ENCODE measurements around the gene CARD11.
A peak's percentile ranks its signal among the peaks of the same experiment; 100 is the strongest.

The CARD11 gene

DNA sequence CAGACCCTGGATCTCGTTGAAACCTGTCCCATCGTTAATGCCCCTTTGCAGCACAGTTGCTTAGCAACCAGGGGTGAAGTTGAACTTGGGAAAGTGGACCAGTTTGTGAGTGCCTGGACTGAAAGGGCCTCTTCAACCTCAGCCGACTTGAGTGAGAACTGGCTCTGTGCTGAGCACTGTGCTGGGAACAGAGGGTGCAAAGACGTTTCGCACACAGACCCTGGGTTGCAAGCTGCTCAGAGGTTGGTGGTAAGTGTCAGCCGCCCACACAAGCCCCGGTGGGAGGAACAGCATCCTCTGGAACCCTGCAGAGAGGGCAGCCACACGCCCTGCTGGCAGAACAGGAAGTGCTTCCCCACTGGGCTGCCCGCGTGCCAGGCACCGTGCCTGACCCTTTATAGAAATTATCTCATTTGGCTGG lies 89.2 kb downstream of the CARD11 start:
- no peak overlapping the region for H3K4me3 ChIP-seq
- no peak overlapping the region; the same call in 1 of the 2 replicates for H3K27ac ChIP-seq
- TF ChIP-seq Cebpa-rat (IDR thresholded peaks at IDR 0.05) = no peak
- no peak overlapping the region for H3K9ac ChIP-seq
- peak overlapping the region; percentile 60 for H3K4me2 ChIP-seq
- peaks cover 32% of the 10 kb centered on the region for H3K36me3 ChIP-seq
- H3K27me3 ChIP-seq = no peaks in the 10 kb centered on the region
- peaks cover 58% of the 10 kb centered on the region for H3K4me1 ChIP-seq
- peaks cover 22% of the 10 kb centered on the region; the same call in 1 of the 2 replicates for H3K9me3 ChIP-seq
- no peaks in the 10 kb centered on the region for H4K20me1 ChIP-seq

DNA sequence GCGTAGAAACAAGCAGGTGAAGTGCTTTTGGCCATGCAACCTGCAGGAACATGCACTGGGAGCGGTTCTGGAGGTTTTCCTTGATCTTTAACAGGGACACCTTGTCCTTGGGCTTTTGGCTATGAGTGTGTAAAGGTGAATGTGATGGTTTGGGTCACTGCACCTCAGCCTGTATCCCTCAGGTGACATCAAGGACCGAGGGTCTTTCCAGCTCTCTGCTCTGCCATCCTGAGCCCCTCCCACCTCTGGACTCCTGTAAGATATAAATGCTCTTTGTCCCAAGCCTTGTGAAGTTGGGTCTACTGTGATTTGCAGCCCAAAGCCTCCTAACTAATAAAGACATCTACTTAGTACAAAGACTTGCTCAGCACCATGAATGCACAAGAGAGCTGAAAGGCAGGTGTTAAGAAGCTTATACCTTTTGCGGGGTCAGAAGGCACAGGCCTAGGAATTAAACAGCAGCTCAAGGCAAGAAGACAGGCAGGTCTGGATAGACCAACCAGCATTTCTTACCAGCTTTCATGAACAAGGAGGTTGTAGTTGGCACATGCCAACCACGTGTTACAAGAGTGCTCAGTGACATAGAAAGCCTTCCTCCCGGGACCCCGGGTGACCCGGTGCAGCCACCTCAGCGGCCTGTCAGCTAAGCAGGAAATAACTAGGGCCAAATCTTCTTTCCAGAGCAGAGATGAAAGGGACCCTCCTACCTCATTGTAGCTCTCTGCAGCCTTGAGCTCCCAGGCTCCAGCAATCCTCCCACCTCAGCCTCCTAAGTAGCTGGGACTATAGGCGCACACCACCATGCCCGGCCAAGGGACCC lies 89.9 kb downstream of the CARD11 start:
- no peak overlapping the region; the same call in 1 of the 2 replicates for H3K27ac ChIP-seq
- peaks cover 35% of the 10 kb centered on the region for H3K36me3 ChIP-seq

DNA sequence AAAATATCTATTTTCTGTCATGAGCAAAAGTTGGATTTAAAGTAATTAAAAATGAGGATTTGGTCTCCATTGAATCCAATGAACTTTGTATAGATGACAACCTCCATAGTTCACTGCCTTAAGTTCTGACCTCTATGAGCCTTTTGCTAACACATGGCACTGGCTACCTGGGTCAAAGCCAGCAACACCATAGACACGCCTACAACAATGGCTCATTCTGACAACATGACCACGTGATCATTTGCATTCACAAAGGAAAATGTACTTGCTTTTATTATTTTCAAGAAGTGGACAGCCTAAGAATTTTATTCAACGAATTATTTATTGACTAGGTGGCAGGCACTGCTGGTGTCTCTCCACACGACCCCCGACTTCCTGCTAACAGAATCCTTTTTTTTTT lies 90.6 kb downstream of the CARD11 start:
- no peaks in the 10 kb centered on the region for H3K27me3 ChIP-seq
- no peaks in the 10 kb centered on the region for H4K20me1 ChIP-seq
- H3K4me1 ChIP-seq = peaks cover 46% of the 10 kb centered on the region
- no peak overlapping the region for H3K27ac ChIP-seq
- H3K4me3 ChIP-seq = no peak overlapping the region
- no peak for TF ChIP-seq Cebpa-rat (IDR thresholded peaks at IDR 0.05)
- peaks cover 24% of the 10 kb centered on the region; the same call in 1 of the 2 replicates for H3K9me3 ChIP-seq
- no peak overlapping the region for H3K4me2 ChIP-seq
- H3K9ac ChIP-seq = no peak overlapping the region
- peaks cover 30% of the 10 kb centered on the region for H3K36me3 ChIP-seq

More for the DNA sequence above, 89.9 kb downstream of the CARD11 start:
- Histone ChIP-seq H3K4me1 (peaks cover 52% of the 10 kb centered on the region), H4K20me1 (no peaks in the 10 kb centered on the region), H3K27me3 (no peaks in the 10 kb centered on the region), H3K9me3 (peaks cover 24% of the 10 kb centered on the region; the same call in 1 of the 2 replicates), H3K9ac (no peak overlapping the region), H3K4me3 (no peak overlapping the region), H3K4me2 (peak overlapping the region; percentile 60)
- no peak for TF ChIP-seq Cebpa-rat (IDR thresholded peaks at IDR 0.05)

DNA sequence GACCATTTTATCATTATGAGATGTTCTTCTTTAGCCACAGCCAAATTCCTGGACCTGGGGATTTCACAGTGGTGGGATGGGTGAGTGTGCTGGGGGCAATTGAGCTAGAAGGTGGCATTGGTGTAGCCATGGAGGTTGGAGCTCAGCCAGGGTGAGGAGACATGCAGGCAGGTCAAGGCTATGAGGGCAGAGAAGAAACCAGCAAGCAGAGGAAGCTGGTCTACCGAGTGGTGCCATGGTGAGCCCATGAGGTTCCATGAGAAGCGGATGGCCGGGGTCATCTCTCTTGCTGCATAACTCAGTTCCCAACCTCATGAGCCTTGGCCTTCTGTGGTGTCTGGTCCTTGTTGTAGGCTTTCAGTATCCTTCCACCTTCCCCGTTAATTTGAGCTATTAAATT lies 91.4 kb downstream of the CARD11 start:
- H3K36me3 ChIP-seq = peaks cover 28% of the 10 kb centered on the region
- H3K27ac ChIP-seq = no peak overlapping the region
- TF ChIP-seq Cebpa-rat (IDR thresholded peaks at IDR 0.05) = no peak
- no peak overlapping the region for H3K4me3 ChIP-seq
- no peaks in the 10 kb centered on the region for H4K20me1 ChIP-seq
- peaks cover 45% of the 10 kb centered on the region for H3K4me1 ChIP-seq
- no peak overlapping the region for H3K9ac ChIP-seq
- H3K27me3 ChIP-seq = no peaks in the 10 kb centered on the region
- H3K4me2 ChIP-seq = no peak overlapping the region
- H3K9me3 ChIP-seq = peaks cover 24% of the 10 kb centered on the region; the same call in 1 of the 2 replicates

DNA sequence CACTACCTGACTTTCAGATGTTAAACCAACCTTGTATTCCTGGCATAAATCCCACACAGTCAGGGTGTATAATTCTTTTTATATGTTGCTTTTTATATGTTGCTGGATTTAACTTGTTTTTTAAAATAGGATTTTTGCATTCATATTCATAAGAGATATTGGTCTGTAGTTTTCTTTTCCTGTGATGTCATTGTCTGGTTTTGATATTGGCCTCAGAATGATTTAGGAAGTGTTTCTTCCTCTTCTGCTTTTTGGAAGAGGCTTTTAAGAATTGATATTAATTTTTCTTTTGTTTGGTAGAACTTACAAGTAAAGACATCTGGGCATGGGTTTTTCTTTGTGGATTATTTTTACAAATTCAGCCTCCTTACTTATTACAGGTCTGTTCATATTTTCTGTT lies 93.1 kb downstream of the CARD11 start:
- peaks cover 27% of the 10 kb centered on the region for H3K4me1 ChIP-seq
- no peak overlapping the region for H3K4me3 ChIP-seq
- no peak for TF ChIP-seq Cebpa-rat (IDR thresholded peaks at IDR 0.05)
- no peak overlapping the region for H3K9ac ChIP-seq
- H3K27me3 ChIP-seq = no peaks in the 10 kb centered on the region
- H3K9me3 ChIP-seq = peaks cover 24% of the 10 kb centered on the region; the same call in 1 of the 2 replicates
- no peak overlapping the region for H3K4me2 ChIP-seq
- H3K36me3 ChIP-seq = peaks cover 35% of the 10 kb centered on the region
- no peak overlapping the region for H3K27ac ChIP-seq
- no peaks in the 10 kb centered on the region for H4K20me1 ChIP-seq

DNA sequence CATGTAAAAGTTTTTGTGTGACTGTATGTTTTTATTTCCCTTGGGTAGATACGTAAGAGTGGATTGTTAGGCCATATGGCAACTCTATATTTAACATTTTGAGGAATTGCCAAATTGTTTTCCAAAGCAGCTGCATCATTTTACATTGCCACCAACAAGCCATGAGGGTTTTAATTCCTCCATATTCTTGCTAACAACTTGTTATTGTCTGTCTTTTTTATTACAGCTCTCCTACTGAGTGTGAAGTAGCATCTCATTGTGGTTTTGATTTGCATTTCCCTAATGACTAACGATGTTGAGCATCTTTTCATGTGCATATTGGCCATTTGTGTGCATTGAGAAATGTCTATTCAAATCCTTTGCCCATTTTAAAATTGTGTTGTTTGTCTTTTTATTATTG lies 94.9 kb downstream of the CARD11 start:
- H3K4me3 ChIP-seq = no peak overlapping the region
- H3K9me3 ChIP-seq = peaks cover 36% of the 10 kb centered on the region
- no peak for TF ChIP-seq Cebpa-rat (IDR thresholded peaks at IDR 0.05)
- H3K4me2 ChIP-seq = no peak overlapping the region
- peaks cover 15% of the 10 kb centered on the region for H3K4me1 ChIP-seq
- H3K36me3 ChIP-seq = peaks cover 53% of the 10 kb centered on the region
- H3K27me3 ChIP-seq = no peaks in the 10 kb centered on the region
- H3K9ac ChIP-seq = no peak overlapping the region
- no peaks in the 10 kb centered on the region for H4K20me1 ChIP-seq
- no peak overlapping the region for H3K27ac ChIP-seq

DNA sequence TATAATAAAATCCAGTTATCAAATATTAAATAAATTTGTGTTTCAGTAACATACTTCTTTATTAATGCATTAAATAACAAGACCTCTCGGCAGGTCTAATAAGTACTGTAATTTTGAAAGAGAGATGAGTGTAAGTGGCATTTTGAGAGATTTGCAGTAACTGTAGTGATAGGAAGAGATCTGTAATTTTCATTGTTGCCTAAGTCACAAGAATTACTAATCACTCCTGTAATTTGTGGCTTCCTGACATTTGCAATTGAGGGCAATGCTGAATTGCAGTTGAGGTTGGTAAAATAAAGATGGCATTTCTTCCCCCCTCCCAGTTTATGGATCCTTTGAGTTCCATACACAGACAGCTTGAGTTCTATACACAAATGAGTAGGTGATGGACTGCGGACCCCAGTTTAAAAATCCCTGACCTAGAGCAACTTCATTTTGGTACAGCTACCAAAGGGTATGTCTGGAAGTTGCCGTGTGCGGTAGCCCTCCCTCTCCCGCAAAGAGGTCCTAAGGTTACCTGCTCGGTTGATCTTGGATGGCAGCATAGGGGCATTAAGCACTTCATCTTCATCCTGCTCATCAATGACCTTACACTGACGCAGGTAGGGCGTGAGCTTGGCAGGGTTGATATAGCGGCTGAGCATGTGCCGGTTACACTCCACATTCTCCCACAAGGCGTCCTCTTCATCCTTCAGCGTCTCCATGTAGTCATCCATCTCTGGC lies 96.4 kb downstream of the CARD11 start:
- H3K4me1 ChIP-seq = peaks cover 10% of the 10 kb centered on the region; the same call in 1 of the 2 replicates
- H3K9ac ChIP-seq = no peak overlapping the region
- TF ChIP-seq Cebpa-rat (IDR thresholded peaks at IDR 0.05) = no peak
- H3K4me2 ChIP-seq = no peak overlapping the region
- H3K27ac ChIP-seq = no peak overlapping the region
- H3K27me3 ChIP-seq = no peaks in the 10 kb centered on the region
- H3K9me3 ChIP-seq = peaks cover 34% of the 10 kb centered on the region
- H3K36me3 ChIP-seq = peaks cover 53% of the 10 kb centered on the region
- no peaks in the 10 kb centered on the region for H4K20me1 ChIP-seq
- no peak overlapping the region for H3K4me3 ChIP-seq

DNA sequence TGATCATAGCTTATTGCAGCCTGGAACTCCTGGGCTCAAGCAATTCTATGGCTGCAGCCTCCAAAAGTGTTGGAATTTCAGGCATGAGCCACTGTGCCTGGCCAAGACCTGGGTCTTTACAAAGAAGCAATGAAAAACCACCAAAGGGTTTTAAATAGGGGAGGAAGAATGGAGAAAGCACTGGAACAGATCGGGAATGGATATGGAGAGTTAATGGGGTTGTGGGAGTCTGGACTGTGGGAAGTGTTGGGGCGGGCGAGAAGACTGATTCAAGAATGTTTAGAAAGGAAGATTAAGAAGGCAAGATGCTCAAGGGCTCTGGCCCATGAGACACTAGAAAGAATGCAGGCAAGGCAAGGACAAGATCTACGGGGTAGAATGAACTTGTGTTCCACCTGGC lies 98.5 kb downstream of the CARD11 start:
- no peaks in the 10 kb centered on the region for H3K27me3 ChIP-seq
- H3K9ac ChIP-seq = no peak overlapping the region
- H3K36me3 ChIP-seq = peaks cover 49% of the 10 kb centered on the region
- H4K20me1 ChIP-seq = no peaks in the 10 kb centered on the region
- TF ChIP-seq Cebpa-rat (IDR thresholded peaks at IDR 0.05) = no peak
- H3K4me3 ChIP-seq = no peak overlapping the region
- H3K9me3 ChIP-seq = peaks cover 20% of the 10 kb centered on the region
- H3K4me1 ChIP-seq = peaks cover 15% of the 10 kb centered on the region
- H3K4me2 ChIP-seq = no peak overlapping the region
- H3K27ac ChIP-seq = no peak overlapping the region

DNA sequence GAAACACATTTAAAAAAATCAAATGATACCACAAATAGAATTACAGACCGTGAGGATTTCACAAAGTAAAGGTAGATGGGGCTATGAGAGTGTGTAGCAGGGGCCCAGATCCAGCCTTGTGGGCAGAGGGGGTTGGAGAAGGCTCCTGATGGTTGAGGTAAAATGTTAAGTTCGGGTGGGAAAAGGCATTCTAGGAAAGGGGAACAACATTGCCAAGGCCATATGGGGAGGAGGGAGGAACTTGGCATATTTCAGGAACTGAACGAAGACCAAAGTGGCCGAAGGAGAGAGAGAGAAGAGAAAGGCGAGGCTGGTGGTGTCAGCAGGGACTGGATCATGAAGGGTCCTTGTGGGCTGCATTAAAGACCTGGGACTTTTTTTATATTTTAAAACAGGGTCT lies 98.9 kb downstream of the CARD11 start:
- Histone ChIP-seq H3K9ac (no peak overlapping the region), H3K36me3 (peaks cover 53% of the 10 kb centered on the region), H3K9me3 (peaks cover 17% of the 10 kb centered on the region), H3K4me3 (no peak overlapping the region), H3K27me3 (no peaks in the 10 kb centered on the region), H3K27ac (no peak overlapping the region), H3K4me1 (peaks cover 15% of the 10 kb centered on the region), H4K20me1 (no peaks in the 10 kb centered on the region), H3K4me2 (no peak overlapping the region)
- no peak for TF ChIP-seq Cebpa-rat (IDR thresholded peaks at IDR 0.05)
